Measurements from ENCODE around the gene RHBDD1.

GRCh38 chr2:226905718-226906117, 69.9 kb downstream of the RHBDD1 start:
- TF ChIP-seq RAD21 (conservative IDR thresholded peaks at IDR 0.05 in 1 of 2, IDR thresholded peaks at IDR 0.05 in 1 of 2) (no peak), JUN (IDR thresholded peaks at IDR 0.05) (no peak), EP300 (IDR thresholded peaks at IDR 0.05) (no peak), BHLHE40 (IDR thresholded peaks at IDR 0.05; ENCODE audit: low read depth, low read length) (no peak), POLR2A (IDR thresholded peaks at IDR 0.05; ENCODE audit: low read length) (no peak), MAX (IDR thresholded peaks at IDR 0.05) (no peak), MAZ (IDR thresholded peaks at IDR 0.05; ENCODE audit: borderline replicate concordance, low read depth, low read length) (no peak), RFX5 (IDR thresholded peaks at IDR 0.05) (no peak), MYC (IDR thresholded peaks at IDR 0.05; ENCODE audit: borderline replicate concordance, low read length) (no peak), REST (IDR thresholded peaks at IDR 0.05) (no peak), NFE2L2 (conservative IDR thresholded peaks at IDR 0.05; ENCODE audit: low read length) (no peak)
- TF ChIP-seq, protein P1, sequence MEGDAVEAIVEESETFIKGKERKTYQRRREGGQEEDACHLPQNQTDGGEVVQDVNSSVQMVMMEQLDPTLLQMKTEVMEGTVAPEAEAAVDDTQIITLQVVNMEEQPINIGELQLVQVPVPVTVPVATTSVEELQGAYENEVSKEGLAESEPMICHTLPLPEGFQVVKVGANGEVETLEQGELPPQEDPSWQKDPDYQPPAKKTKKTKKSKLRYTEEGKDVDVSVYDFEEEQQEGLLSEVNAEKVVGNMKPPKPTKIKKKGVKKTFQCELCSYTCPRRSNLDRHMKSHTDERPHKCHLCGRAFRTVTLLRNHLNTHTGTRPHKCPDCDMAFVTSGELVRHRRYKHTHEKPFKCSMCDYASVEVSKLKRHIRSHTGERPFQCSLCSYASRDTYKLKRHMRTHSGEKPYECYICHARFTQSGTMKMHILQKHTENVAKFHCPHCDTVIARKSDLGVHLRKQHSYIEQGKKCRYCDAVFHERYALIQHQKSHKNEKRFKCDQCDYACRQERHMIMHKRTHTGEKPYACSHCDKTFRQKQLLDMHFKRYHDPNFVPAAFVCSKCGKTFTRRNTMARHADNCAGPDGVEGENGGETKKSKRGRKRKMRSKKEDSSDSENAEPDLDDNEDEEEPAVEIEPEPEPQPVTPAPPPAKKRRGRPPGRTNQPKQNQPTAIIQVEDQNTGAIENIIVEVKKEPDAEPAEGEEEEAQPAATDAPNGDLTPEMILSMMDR (IDR thresholded peaks at IDR 0.05) = no peak
- TF ChIP-seq, protein P2, sequence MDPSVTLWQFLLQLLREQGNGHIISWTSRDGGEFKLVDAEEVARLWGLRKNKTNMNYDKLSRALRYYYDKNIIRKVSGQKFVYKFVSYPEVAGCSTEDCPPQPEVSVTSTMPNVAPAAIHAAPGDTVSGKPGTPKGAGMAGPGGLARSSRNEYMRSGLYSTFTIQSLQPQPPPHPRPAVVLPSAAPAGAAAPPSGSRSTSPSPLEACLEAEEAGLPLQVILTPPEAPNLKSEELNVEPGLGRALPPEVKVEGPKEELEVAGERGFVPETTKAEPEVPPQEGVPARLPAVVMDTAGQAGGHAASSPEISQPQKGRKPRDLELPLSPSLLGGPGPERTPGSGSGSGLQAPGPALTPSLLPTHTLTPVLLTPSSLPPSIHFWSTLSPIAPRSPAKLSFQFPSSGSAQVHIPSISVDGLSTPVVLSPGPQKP (IDR thresholded peaks at IDR 0.05; ENCODE audit: low read depth, low read length) = no peak
